ENCODE measurements around the gene LRRTM1.

Gene LRRTM1

DNA sequence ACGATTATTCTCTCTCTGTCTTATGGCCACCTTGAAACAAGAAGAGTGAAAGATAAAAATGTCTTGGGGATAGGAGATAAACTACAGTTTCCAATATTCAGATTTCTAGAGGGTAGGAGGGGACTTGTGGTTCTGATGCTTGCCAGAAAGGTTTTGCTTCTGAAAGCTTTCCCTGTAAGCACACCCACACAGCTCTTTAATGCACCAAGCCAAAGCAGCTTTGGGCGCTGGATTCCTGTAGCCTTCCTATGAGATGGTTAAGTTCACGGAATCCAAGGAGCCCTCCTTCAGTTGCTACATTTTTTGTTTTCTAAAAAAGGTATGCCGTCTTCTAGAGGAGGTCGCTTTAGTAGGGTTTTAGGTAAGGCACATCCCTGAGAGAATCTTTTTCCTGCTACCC lies 4.9 kb downstream of the LRRTM1 start:
- in situ Hi-C loops (cut with MboI; ENCODE audit: low sequenced_read_pairs, unreplicated experiment), result no loop called here
- DNase-seq (ENCODE audit: low spot score), result no peak
- TF ChIP-seq, protein P1, sequence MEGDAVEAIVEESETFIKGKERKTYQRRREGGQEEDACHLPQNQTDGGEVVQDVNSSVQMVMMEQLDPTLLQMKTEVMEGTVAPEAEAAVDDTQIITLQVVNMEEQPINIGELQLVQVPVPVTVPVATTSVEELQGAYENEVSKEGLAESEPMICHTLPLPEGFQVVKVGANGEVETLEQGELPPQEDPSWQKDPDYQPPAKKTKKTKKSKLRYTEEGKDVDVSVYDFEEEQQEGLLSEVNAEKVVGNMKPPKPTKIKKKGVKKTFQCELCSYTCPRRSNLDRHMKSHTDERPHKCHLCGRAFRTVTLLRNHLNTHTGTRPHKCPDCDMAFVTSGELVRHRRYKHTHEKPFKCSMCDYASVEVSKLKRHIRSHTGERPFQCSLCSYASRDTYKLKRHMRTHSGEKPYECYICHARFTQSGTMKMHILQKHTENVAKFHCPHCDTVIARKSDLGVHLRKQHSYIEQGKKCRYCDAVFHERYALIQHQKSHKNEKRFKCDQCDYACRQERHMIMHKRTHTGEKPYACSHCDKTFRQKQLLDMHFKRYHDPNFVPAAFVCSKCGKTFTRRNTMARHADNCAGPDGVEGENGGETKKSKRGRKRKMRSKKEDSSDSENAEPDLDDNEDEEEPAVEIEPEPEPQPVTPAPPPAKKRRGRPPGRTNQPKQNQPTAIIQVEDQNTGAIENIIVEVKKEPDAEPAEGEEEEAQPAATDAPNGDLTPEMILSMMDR (IDR thresholded peaks at IDR 0.05; ENCODE audit: borderline replicate concordance, control extremely low read depth, extremely low read depth, insufficient read depth, missing control alignments), result no peak

- in situ Hi-C loops (cut with MboI; ENCODE audit: low sequenced_read_pairs, unreplicated experiment), result no loop called here
- DNase-seq (ENCODE audit: low spot score), result no peak
- TF ChIP-seq, protein P1 (IDR thresholded peaks at IDR 0.05; ENCODE audit: borderline replicate concordance, control extremely low read depth, extremely low read depth, insufficient read depth, missing control alignments), result no peak
Observed at GRCh38 chr2:80298954-80299353, 5.6 kb downstream of the LRRTM1 start.

GRCh38 chr2:80293039-80293438 lies 11.5 kb downstream of the LRRTM1 start:
- DNase-seq (ENCODE audit: low spot score), result no peak
- in situ Hi-C loops (cut with MboI; ENCODE audit: low sequenced_read_pairs, unreplicated experiment), result no loop called here
- TF ChIP-seq, protein P1 (IDR thresholded peaks at IDR 0.05; ENCODE audit: borderline replicate concordance, control extremely low read depth, extremely low read depth, insufficient read depth, missing control alignments), result no peak

GRCh38 chr2:80292474-80292873 lies 12.1 kb downstream of the LRRTM1 start:
- in situ Hi-C loops (cut with MboI; ENCODE audit: low sequenced_read_pairs, unreplicated experiment), result no loop called here
- no peak for DNase-seq (ENCODE audit: low spot score)
- TF ChIP-seq, protein P1 (IDR thresholded peaks at IDR 0.05; ENCODE audit: borderline replicate concordance, control extremely low read depth, extremely low read depth, insufficient read depth, missing control alignments), result no peak

DNA sequence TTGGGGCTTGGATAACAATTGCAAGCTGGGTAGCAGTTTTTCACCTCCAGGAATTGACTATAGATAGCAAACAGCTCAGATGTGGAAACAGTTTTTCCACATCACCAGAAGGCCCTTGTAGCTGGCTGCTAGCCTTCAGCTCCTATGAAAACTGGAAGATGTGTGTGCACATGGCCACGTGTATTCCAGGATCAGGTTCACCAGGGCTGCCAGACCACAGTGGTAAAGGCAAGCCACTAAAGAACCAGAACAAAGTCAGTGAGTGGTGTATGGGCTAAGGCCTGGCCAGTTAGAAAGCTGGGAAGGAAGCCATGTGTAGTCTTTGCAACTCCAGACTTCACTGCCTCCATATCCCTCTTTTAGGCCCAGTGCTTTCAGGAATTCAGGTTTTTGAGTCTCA lies 12.9 kb downstream of the LRRTM1 start:
- in situ Hi-C loops (cut with MboI; ENCODE audit: low sequenced_read_pairs, unreplicated experiment), result no loop called here
- TF ChIP-seq, protein P1 (IDR thresholded peaks at IDR 0.05; ENCODE audit: borderline replicate concordance, control extremely low read depth, extremely low read depth, insufficient read depth, missing control alignments), result no peak
- DNase-seq (ENCODE audit: low spot score), result no peak

GRCh38 chr2:80288576-80288975 lies 16.0 kb downstream of the LRRTM1 start:
- TF ChIP-seq, protein P1 (IDR thresholded peaks at IDR 0.05; ENCODE audit: borderline replicate concordance, control extremely low read depth, extremely low read depth, insufficient read depth, missing control alignments), result no peak
- no peak for DNase-seq (ENCODE audit: low spot score)
- in situ Hi-C loops (cut with MboI; ENCODE audit: low sequenced_read_pairs, unreplicated experiment), result no loop called here

- no peak for DNase-seq (ENCODE audit: low spot score)
- TF ChIP-seq, protein P1 (IDR thresholded peaks at IDR 0.05; ENCODE audit: borderline replicate concordance, control extremely low read depth, extremely low read depth, insufficient read depth, missing control alignments), result no peak
- in situ Hi-C loops (cut with MboI; ENCODE audit: low sequenced_read_pairs, unreplicated experiment), result no loop called here
Observed at GRCh38 chr2:80281049-80281448, 23.5 kb downstream of the LRRTM1 start.
